HepG2 (cell line): ENCODE measurements around the gene ANLN. TPM values are rescaled to one million over a fixed set of nuclear protein-coding genes. Genes with fewer than 3 reads are reported as not detected.

ENCODE experiments used
- ARNT ChIP-seq: fragments of 450-650 bp; IDR thresholded peaks from 2 replicates; pipeline ENCODE4 v1.6.1; 2017
- FOXJ3 ChIP-seq: sonication (generic); formaldehyde crosslinking; IDR thresholded peaks from 2 replicates; pipeline ENCODE4 v1.4.0; 2020; ENCODE audit warnings: missing genetic modification reagents, mild to moderate bottlenecking, borderline replicate concordance
- HIVEP1 ChIP-seq: sonication (generic); formaldehyde crosslinking; IDR thresholded peaks from 2 replicates; pipeline ENCODE4 v1.4.0; 2020; ENCODE audit warnings: mild to moderate bottlenecking, missing genetic modification reagents
- ISL2 ChIP-seq: sonication (generic); formaldehyde crosslinking; IDR thresholded peaks from 2 replicates; pipeline ENCODE4 v1.5.0; 2020; ENCODE audit warnings: missing genetic modification reagents
- JUND ChIP-seq: sonication (generic); formaldehyde crosslinking; IDR thresholded peaks from 2 replicates; pipeline ENCODE4 v1.8.0; 2022; ENCODE audit warnings: mild to moderate bottlenecking, missing genetic modification reagents
- KDM3A ChIP-seq: IDR thresholded peaks from 2 replicates; pipeline ENCODE4 v1.6.1; 2018; ENCODE audit warnings: low read depth, missing compliant biosample characterization
- KLF12 ChIP-seq: sonication (generic); formaldehyde crosslinking; IDR thresholded peaks from 2 replicates; pipeline ENCODE4 v1.4.0; 2020; ENCODE audit warnings: missing genetic modification reagents, borderline replicate concordance
- MED8 ChIP-seq: sonication (generic); formaldehyde crosslinking; IDR thresholded peaks from 2 replicates; pipeline ENCODE4 v1.8.1; 2023; ENCODE audit warnings: mild to moderate bottlenecking, missing genetic modification reagents; ENCODE audit not compliant: insufficient replicate concordance
- MXD4 ChIP-seq: IDR thresholded peaks from 2 replicates; pipeline ENCODE4 v1.6.1; 2016; ENCODE audit warnings: mild to moderate bottlenecking, missing biosample characterization, missing genetic modification reagents
- PHF21A ChIP-seq: sonication (generic); formaldehyde crosslinking; IDR thresholded peaks from 2 replicates; pipeline ENCODE4 v1.5.0; 2020; ENCODE audit warnings: mild to moderate bottlenecking, missing genetic modification reagents
- PHF8 ChIP-seq: sonication (generic); formaldehyde crosslinking; IDR thresholded peaks from 2 replicates; pipeline ENCODE4 v1.5.0; 2020; ENCODE audit warnings: missing genetic modification reagents
- POGZ ChIP-seq: sonication (generic); formaldehyde crosslinking; IDR thresholded peaks from 2 replicates; pipeline ENCODE4 v1.4.0; 2020; ENCODE audit warnings: mild to moderate bottlenecking, missing genetic modification reagents
- RFX5 ChIP-seq: IDR thresholded peaks from 2 replicates; pipeline ENCODE4 v1.6.1; 2011; ENCODE audit warnings: low read depth, low read length, improper control_type of control experiment
- SAP130 ChIP-seq: IDR thresholded peaks from 2 replicates; pipeline ENCODE4 v1.6.1; 2016; ENCODE audit warnings: low read depth
- SMARCE1 ChIP-seq: fragments of 450-650 bp; IDR thresholded peaks from 2 replicates; pipeline ENCODE4 v1.6.1; 2017; ENCODE audit warnings: borderline replicate concordance
- SP4 ChIP-seq: sonication (generic); formaldehyde crosslinking; IDR thresholded peaks from 2 replicates; pipeline ENCODE4 v1.8.1; 2023; ENCODE audit warnings: mild to moderate bottlenecking, missing genetic modification reagents
- SRSF4 ChIP-seq: fragments of 200-400 bp; formaldehyde crosslinking; IDR thresholded peaks from one replicate; pipeline ENCODE4 v1.6.1; 2018; ENCODE audit warnings: mild to moderate bottlenecking, low read depth, low read length, moderate library complexity; ENCODE audit not compliant: poor library complexity, severe bottlenecking
- TCF7L2 ChIP-seq: IDR thresholded peaks from 2 replicates; pipeline ENCODE4 v1.6.1; 2011; ENCODE audit warnings: mild to moderate bottlenecking, low read depth, low read length, moderate library complexity
- YEATS4 ChIP-seq: sonication (generic); formaldehyde crosslinking; IDR thresholded peaks from 2 replicates; pipeline ENCODE4 v1.4.0; 2020; ENCODE audit warnings: missing genetic modification reagents, borderline replicate concordance
- ZNF354B ChIP-seq: sonication (generic); formaldehyde crosslinking; IDR thresholded peaks from 2 replicates; pipeline ENCODE4 v1.8.0; 2022; ENCODE audit warnings: mild to moderate bottlenecking, missing genetic modification reagents
- ZNF615 ChIP-seq: sonication (generic); formaldehyde crosslinking; IDR thresholded peaks from 2 replicates; pipeline ENCODE4 v1.5.0; 2020; ENCODE audit warnings: mild to moderate bottlenecking, missing genetic modification reagents, borderline replicate concordance
- ZNF619 ChIP-seq: sonication (generic); formaldehyde crosslinking; IDR thresholded peaks from 2 replicates; pipeline ENCODE4 v1.4.0; 2020; ENCODE audit warnings: mild to moderate bottlenecking, missing genetic modification reagents
- ZNF781 ChIP-seq: sonication (generic); formaldehyde crosslinking; IDR thresholded peaks from 2 replicates; pipeline ENCODE4 v1.5.1; 2020; ENCODE audit warnings: borderline replicate concordance, mild to moderate bottlenecking, missing genetic modification reagents; ENCODE audit errors: not compliant biosample characterization
- polyA plus RNA-seq, 8 experiments: library from polyadenylated mRNA; depleted of rRNA in 3 of 8; stranded (reverse) in 7 of 8; unstranded in 1 of 8; fragments of >200 nt; fragmentation: Illumina TruSeq in 4 of 8; extraction: Trizol in 4 of 8; gene quantifications; 2 replicates each; pipeline versions ENCODE4 v1.2.1 to v1.2.3, GENCODE V29; 2011 to 2016; ENCODE audit warnings: low read depth in 4 of 8, missing spikeins in 1 of 8, mixed read lengths in 1 of 8; ENCODE audit not compliant: insufficient read depth in 1 of 8
- total RNA-seq, 5 experiments: library from RNA; depleted of rRNA; stranded (reverse); fragments of >200 nt; fragmentation: Illumina TruSeq; extraction: Trizol; gene quantifications; 2 replicates each; pipeline ENCODE4 v1.2.3, GENCODE V29; 2016; ENCODE audit warnings: low read depth in 1 of 5
- TF ChIP-seq, protein P1 (sequence below): sonication (generic); formaldehyde crosslinking; IDR thresholded peaks from 2 replicates; pipeline ENCODE4; 2020; ENCODE audit warnings: missing genetic modification reagents, mild to moderate bottlenecking, borderline replicate concordance
- TF ChIP-seq, protein P2 (sequence below): sonication (generic); formaldehyde crosslinking; IDR thresholded peaks from 2 replicates; pipeline ENCODE4 v1.4.0; 2020; ENCODE audit warnings: missing genetic modification reagents
- TF ChIP-seq, protein P3 (sequence below): sonication (generic); formaldehyde crosslinking; IDR thresholded peaks from 2 replicates; pipeline ENCODE4 v1.8.0; 2022; ENCODE audit warnings: missing genetic modification reagents, low read depth, mild to moderate bottlenecking, borderline replicate concordance

The ANLN gene
- total and polyA plus RNA-seq, 2 of the 13 experiments (the other 11 are each of a cell fraction or from before 2014, with no cell fraction given), result 20.0 to 72.0 TPM

DNA sequence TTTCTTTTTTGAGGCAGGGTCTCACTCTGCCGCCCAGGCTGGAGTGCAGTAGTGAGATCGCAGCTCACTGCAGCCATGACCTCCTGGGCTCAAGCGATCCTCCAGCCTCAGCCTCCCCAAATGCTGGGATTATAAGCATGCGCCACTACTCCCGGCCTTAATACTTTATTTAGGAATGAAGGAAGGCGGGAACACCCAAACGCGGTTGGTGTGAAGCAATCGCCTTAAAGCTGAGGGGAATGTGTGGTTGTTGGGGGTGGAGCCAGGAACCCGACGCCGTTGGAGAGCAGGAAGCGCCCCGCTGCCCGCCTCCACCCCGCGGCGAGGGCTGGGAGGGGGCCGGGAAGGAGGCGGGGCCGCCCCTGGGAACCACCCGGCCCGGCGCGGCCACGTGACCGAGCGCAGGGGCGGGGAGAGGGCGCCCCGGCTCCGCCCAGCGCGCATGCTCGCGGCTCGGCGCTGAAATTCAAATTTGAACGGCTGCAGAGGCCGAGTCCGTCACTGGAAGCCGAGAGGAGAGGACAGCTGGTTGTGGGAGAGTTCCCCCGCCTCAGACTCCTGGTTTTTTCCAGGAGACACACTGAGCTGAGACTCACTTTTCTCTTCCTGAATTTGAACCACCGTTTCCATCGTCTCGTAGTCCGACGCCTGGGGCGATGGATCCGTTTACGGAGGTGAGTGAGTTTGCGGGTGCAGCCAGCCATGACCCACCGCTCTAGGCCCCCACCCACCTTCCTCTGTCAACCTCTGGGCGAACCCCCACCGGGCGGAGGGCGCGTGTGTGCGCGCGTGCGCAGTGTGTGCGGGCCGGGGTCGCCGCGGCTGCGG is at the start of gene ANLN (continued):
- TF ChIP-seq, protein P1, sequence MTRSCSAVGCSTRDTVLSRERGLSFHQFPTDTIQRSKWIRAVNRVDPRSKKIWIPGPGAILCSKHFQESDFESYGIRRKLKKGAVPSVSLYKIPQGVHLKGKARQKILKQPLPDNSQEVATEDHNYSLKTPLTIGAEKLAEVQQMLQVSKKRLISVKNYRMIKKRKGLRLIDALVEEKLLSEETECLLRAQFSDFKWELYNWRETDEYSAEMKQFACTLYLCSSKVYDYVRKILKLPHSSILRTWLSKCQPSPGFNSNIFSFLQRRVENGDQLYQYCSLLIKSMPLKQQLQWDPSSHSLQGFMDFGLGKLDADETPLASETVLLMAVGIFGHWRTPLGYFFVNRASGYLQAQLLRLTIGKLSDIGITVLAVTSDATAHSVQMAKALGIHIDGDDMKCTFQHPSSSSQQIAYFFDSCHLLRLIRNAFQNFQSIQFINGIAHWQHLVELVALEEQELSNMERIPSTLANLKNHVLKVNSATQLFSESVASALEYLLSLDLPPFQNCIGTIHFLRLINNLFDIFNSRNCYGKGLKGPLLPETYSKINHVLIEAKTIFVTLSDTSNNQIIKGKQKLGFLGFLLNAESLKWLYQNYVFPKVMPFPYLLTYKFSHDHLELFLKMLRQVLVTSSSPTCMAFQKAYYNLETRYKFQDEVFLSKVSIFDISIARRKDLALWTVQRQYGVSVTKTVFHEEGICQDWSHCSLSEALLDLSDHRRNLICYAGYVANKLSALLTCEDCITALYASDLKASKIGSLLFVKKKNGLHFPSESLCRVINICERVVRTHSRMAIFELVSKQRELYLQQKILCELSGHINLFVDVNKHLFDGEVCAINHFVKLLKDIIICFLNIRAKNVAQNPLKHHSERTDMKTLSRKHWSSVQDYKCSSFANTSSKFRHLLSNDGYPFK (CRISPR knock-in tag), result no peak; the same call in 1 of the 2 replicates
- TF ChIP-seq ZNF781 (CRISPR knock-in tag), result no peak
- TF ChIP-seq PHF21A, result 0 out of 2 replicates have a peak, but pooled peaks have one; percentile 8
- no peak for TF ChIP-seq SRSF4
- no peak for TF ChIP-seq ZNF354B (CRISPR knock-in tag)
- TF ChIP-seq ARNT, result no peak
- no peak for TF ChIP-seq RFX5
- TF ChIP-seq SMARCE1, result no peak
- no peak for TF ChIP-seq HIVEP1
- TF ChIP-seq, protein P2, sequence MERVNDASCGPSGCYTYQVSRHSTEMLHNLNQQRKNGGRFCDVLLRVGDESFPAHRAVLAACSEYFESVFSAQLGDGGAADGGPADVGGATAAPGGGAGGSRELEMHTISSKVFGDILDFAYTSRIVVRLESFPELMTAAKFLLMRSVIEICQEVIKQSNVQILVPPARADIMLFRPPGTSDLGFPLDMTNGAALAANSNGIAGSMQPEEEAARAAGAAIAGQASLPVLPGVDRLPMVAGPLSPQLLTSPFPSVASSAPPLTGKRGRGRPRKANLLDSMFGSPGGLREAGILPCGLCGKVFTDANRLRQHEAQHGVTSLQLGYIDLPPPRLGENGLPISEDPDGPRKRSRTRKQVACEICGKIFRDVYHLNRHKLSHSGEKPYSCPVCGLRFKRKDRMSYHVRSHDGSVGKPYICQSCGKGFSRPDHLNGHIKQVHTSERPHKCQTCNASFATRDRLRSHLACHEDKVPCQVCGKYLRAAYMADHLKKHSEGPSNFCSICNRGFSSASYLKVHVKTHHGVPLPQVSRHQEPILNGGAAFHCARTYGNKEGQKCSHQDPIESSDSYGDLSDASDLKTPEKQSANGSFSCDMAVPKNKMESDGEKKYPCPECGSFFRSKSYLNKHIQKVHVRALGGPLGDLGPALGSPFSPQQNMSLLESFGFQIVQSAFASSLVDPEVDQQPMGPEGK, result peak; percentile 73; the same call in 1 of the 2 replicates
- peak; percentile 76; the same call in 1 of the 2 replicates for TF ChIP-seq ISL2 (CRISPR knock-in tag)
- TF ChIP-seq MED8 (CRISPR knock-in tag), result peak; percentile 14
- TF ChIP-seq, protein P3, sequence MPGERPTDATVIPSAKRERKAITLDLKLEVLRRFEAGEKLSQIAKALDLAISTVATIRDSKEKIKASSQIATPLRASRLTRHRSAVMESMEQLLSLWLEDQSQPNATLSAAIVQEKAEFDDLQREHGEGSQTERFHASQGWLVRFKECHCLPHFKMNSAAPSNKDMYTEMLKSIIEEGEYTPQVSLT (CRISPR knock-in tag), result no peak
- TF ChIP-seq YEATS4 (CRISPR knock-in tag), result peak; percentile 61; the same call in 1 of the 2 replicates
- TF ChIP-seq TCF7L2, result no peak
- peak; percentile 79; the same call in 1 of the 2 replicates for TF ChIP-seq FOXJ3 (CRISPR knock-in tag)
- TF ChIP-seq POGZ (CRISPR knock-in tag), result 0 out of 2 replicates have a peak, but pooled peaks have one; percentile 42
- no peak for TF ChIP-seq JUND
- no peak for TF ChIP-seq ZNF615 (CRISPR knock-in tag)
- peak; percentile 2; the same call in 1 of the 2 replicates for TF ChIP-seq KDM3A (CRISPR knock-in tag)
- no peak; the same call in 1 of the 2 replicates for TF ChIP-seq KLF12 (CRISPR knock-in tag)
- TF ChIP-seq MXD4 (CRISPR knock-in tag), result no peak; the same call in none of the 2 replicates
- no peak for TF ChIP-seq PHF8
- peak; percentile 98 for TF ChIP-seq SAP130 (CRISPR knock-in tag)
- no peak for TF ChIP-seq ZNF619 (CRISPR knock-in tag)
- TF ChIP-seq SP4, result peak; percentile 70; the same call in 1 of the 2 replicates
